PC-9 (cell line): ENCODE data around the gene CASKIN1. TPM values are rescaled to one million over a fixed set of nuclear protein-coding genes. Genes with fewer than 3 reads are reported as not detected.

ENCODE experiments used
- BruUV-seq: library from RNA; stranded (reverse); fragments of 400-500 nt; replicated peaks from 2 replicates; lab custom pipeline; 2021; lab: Mats Ljungman, UMichigan
- CTCF ChIA-PET: fragments of 300-600 bp; sonication (Branson Sonifier 250); formaldehyde crosslinking; loops from one replicate; lab custom pipeline; 2022; ENCODE audit warnings: antibody characterized with exemption; lab: Charles Lee
- POLR2A ChIA-PET: fragments of 300-600 bp; sonication (Branson Sonifier 250); formaldehyde crosslinking; loops from one replicate; lab custom pipeline; 2022; ENCODE audit warnings: antibody characterized with exemption; ENCODE audit not compliant: unreplicated experiment; lab: Charles Lee
- DNase-seq, 2 experiments: peaks; one replicate each; pipeline versions ENCODE4 v3.0.0 to v3.0.0-alpha.2; 2015 to 2022; ENCODE audit warnings: mixed read lengths in 1 of 2
- H2AFZ ChIP-seq: fragments of 200-600 bp; sonication (generic); 2 replicates; pipeline ENCODE4 v1.8.1; 2017; ENCODE audit warnings: antibody characterized with exemption
- H3F3A ChIP-seq: fragments of 200-600 bp; sonication (generic); 2 replicates; pipeline ENCODE4 v1.8.1; 2017; ENCODE audit warnings: antibody characterized with exemption, mild to moderate bottlenecking, low read depth; ENCODE audit not compliant: insufficient read depth
- H3K27ac ChIP-seq: fragments of 200-600 bp; sonication (generic); 2 replicates; pipeline ENCODE4 v1.6.1; 2016; ENCODE audit warnings: mixed run types
- H3K27me3 ChIP-seq: fragments of 200-600 bp; sonication (generic); 2 replicates; pipeline ENCODE4 v1.6.1; 2016; ENCODE audit warnings: low read depth, mixed run types; ENCODE audit not compliant: insufficient read depth
- H3K36me3 ChIP-seq: fragments of 200-600 bp; sonication (generic); 2 replicates; pipeline ENCODE4 v1.6.1; 2016; ENCODE audit warnings: low read depth, mixed run types
- H3K4me1 ChIP-seq: fragments of 200-600 bp; sonication (generic); replicated peaks from 2 replicates; pipeline ENCODE4 v1.6.1; 2016; ENCODE audit warnings: mixed run types; ENCODE audit not compliant: insufficient read depth
- H3K4me2 ChIP-seq: fragments of 200-600 bp; sonication (generic); 2 replicates; pipeline ENCODE4 v1.6.1; 2017; ENCODE audit warnings: mixed run types
- H3K4me3 ChIP-seq: fragments of 200-600 bp; sonication (generic); 2 replicates; pipeline ENCODE4 v1.6.1; 2016; ENCODE audit warnings: mixed run types
- H3K79me2 ChIP-seq: fragments of 200-600 bp; sonication (generic); 2 replicates; pipeline ENCODE4 v1.6.1; 2017; ENCODE audit warnings: low read depth, mixed run types
- H3K9me2 ChIP-seq: fragments of 200-600 bp; sonication (generic); 2 replicates; pipeline ENCODE4 v1.8.1; 2017; ENCODE audit warnings: mild to moderate bottlenecking; ENCODE audit not compliant: insufficient read depth
- H3K9me3 ChIP-seq: fragments of 200-600 bp; sonication (generic); 2 replicates; pipeline ENCODE4 v1.8.1; 2016; ENCODE audit warnings: low read depth; ENCODE audit not compliant: insufficient read depth
- H4K20me1 ChIP-seq: fragments of 200-600 bp; sonication (generic); 2 replicates; pipeline ENCODE4 v1.8.1; 2017; ENCODE audit not compliant: insufficient read depth
- EZH2 ChIP-seq: fragments of 200-600 bp; sonication (generic); IDR thresholded peaks from 2 replicates; pipeline ENCODE4 v1.8.0; 2017; ENCODE audit warnings: antibody characterized with exemption, low read depth
- intact Hi-C: fragments of 100-400 bp; cut with micrococcal nuclease; formaldehyde crosslinking; loops from one replicate; pipeline ENCODE4 v1.10.0; 2022; ENCODE audit not compliant: unreplicated experiment
- total RNA-seq: library from RNA; stranded (reverse); gene quantifications from 2 replicates; pipeline ENCODE4 v1.2.3, GENCODE V29; 2021
- TF ChIP-seq, protein P1 (sequence below): fragments of 200-600 bp; sonication (generic); conservative IDR thresholded peaks from 2 replicates; pipeline ENCODE4 v1.6.1; 2017; ENCODE audit warnings: mixed run types, antibody characterized with exemption, mild to moderate bottlenecking, moderate library complexity

Gene CASKIN1
- total RNA-seq, 1 experiment from 2014 or later: 2.1 TPM

DNA sequence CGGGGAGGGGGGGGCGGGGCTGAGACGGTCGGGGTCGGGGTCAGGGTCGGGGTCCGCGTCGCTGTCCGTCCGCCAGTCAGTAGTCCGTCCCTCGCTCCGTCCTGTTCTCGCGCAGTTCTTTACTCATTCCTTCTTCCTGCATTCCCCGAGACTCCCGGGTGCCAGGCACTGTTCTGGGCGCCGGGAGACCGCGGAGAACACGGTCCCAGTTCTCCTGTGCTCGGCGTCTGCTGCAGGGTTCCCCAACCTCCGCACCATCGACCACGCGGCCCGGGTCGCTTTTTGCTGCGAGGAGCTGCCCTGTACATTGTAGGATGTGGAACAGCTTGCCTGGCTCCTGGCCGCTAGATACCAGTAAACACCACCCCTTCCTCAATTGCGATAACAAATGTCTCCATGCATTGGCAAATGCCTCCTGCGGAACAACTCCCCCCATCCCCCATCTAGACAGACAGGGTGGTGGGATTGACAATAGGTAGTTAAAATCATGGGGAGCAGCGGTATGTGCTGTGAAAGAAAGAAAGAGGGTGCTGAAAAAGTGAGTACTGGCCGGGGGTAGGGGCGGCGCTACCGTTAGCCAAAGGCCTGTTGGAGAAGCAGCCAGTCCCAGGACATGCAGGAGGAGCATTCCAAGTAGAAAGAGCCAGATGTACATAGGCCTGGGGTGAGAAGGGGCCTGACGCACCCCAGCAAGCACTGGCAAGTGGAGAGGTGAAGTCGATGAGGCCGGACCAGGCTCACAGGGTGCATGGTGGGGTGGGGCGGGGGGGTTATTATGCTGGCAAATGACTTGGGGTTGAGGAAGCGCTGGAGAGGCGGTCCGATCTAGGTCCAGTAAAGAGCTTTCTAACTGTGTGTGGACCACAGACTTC, 40.2 kb downstream of the CASKIN1 start:
- H3K4me2 ChIP-seq: peak overlapping the region; percentile 83
- no peak for TF ChIP-seq EZH2
- TF ChIP-seq, protein P1, sequence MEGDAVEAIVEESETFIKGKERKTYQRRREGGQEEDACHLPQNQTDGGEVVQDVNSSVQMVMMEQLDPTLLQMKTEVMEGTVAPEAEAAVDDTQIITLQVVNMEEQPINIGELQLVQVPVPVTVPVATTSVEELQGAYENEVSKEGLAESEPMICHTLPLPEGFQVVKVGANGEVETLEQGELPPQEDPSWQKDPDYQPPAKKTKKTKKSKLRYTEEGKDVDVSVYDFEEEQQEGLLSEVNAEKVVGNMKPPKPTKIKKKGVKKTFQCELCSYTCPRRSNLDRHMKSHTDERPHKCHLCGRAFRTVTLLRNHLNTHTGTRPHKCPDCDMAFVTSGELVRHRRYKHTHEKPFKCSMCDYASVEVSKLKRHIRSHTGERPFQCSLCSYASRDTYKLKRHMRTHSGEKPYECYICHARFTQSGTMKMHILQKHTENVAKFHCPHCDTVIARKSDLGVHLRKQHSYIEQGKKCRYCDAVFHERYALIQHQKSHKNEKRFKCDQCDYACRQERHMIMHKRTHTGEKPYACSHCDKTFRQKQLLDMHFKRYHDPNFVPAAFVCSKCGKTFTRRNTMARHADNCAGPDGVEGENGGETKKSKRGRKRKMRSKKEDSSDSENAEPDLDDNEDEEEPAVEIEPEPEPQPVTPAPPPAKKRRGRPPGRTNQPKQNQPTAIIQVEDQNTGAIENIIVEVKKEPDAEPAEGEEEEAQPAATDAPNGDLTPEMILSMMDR: no peak
- no peak for DNase-seq
- H3K79me2 ChIP-seq: peaks cover 88% of the 10 kb centered on the region
- no peak overlapping the region for H2AFZ ChIP-seq
- H3K4me1 ChIP-seq: peaks cover 30% of the 10 kb centered on the region
- TSS peak; percentile 57 for BruUV-seq
- no peaks in the 10 kb centered on the region for H3K27me3 ChIP-seq
- CTCF ChIA-PET: interaction anchor here (0.6 to 1.2 kb wide), 5 partner anchors 15 to 227 kb away, joined by 3 to 8 read pairs (median 4); partner anchors contain the start of gene ECI1
- H3K4me3 ChIP-seq: peak overlapping the region; percentile 73
- intact Hi-C loops: loop anchor here (1.0 kb wide), 3 partner anchors 7 to 95 kb away; partner anchors contain the start of genes ECI1 and PGP
- H3K9me2 ChIP-seq: no peaks in the 10 kb centered on the region
- no peak overlapping the region for H3K27ac ChIP-seq
- H3K36me3 ChIP-seq: peaks cover 29% of the 10 kb centered on the region
- peaks cover 37% of the 10 kb centered on the region for H3F3A ChIP-seq
- no peaks in the 10 kb centered on the region for H3K9me3 ChIP-seq
- peaks cover 75% of the 10 kb centered on the region for H4K20me1 ChIP-seq
- POLR2A ChIA-PET: interaction anchor here (0.6 to 1.8 kb wide), 15 partner anchors 7 to 1520 kb away, joined by 3 to 16 read pairs (median 7); partner anchors contain the start of genes KCTD5, NTHL1, PGP and PKD1

DNA sequence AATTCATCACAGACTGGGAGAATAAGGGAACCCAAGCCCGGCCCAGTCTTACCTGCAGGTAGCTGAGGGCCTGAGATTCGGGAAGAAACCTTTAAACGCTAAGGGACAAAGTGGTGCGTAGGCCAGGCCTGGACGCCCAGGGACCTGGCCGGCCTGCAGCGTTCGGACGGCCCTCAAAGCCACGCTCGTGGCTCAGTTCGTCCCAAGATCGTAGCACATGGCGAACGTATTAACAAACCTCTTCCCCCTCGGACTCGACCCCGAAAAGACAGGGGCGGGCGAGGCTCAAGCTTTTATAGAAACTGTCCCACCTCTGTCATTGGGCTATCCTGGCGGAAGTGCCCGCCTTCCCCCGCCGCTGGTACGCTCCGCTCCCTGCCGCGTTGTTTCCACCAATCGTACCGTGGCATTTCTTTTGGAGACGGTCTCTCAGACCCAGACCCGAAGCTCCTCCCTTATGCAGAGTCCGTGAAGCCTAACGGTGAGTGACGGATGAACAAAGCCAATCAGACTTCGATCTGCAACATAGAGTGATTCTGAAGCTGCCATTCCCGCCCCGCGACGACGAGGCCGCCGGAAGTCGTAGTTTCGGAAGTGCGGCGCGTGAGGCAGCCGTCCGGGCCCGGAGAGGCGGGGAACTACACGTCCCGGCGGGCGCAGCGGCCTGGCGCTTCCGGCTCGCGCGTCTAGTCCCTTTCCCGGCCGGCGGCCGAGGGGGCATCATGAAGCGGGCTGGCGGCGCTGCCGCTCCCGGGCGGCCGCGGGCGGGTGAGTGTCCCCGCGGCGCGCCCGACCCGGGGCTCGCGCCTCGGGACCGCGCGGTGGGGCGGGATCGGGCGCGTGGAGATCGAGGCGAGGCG, 41.1 kb downstream of the CASKIN1 start, which contains the start of gene TRAF7:
TRAF7 (plus strand) TSS at position 692 of the 860 bp plus-strand sequence. CDS start 8,139 bp downstream, outside the sequence.
- Histone ChIP-seq H3K4me1 (peaks cover 38% of the 10 kb centered on the region), H3K79me2 (peaks cover 90% of the 10 kb centered on the region), H3K27me3 (no peaks in the 10 kb centered on the region), H2AFZ (no peak within 1 kb of the TSS), H3K9me3 (no peaks in the 10 kb centered on the region), H3K9me2 (no peaks in the 10 kb centered on the region), H4K20me1 (peaks cover 79% of the 10 kb centered on the region), H3K27ac (peak within 1 kb of the TSS; percentile 73), H3K4me3 (peak within 1 kb of the TSS; percentile 99), H3K36me3 (peaks cover 29% of the 10 kb centered on the region), H3K4me2 (peak within 1 kb of the TSS; percentile 83), H3F3A (peaks cover 46% of the 10 kb centered on the region)
- DNase-seq: peak; percentile 99 to 100
- ChIA-PET POLR2A (interaction anchor here (0.6 to 1.8 kb wide), 21 partner anchors 8 to 1519 kb away, joined by 3 to 16 read pairs (median 7); partner anchors contain the start of genes E4F1, GFER, KCTD5 and NTHL1), CTCF (interaction anchor here (0.5 to 1.2 kb wide), 10 partner anchors 15 to 226 kb away, joined by 3 to 8 read pairs (median 4); partner anchors contain the start of gene ECI1)
- intact Hi-C loops: loop anchor here (1.0 kb wide), 3 partner anchors 8 to 96 kb away; partner anchors contain the start of genes ECI1 and PGP
- no TSS peak for BruUV-seq
- no peak for TF ChIP-seq EZH2
- TF ChIP-seq, protein P1: no peak
